ENCODE measurements around the gene SPRYD7.
"Not testable (repeated sequence)": the region's sequence is repeated elsewhere in the genome, so short reads cannot be mapped to it uniquely, and the experiment has no call there.

Gene SPRYD7

GRCh38 chr13:49932066-49932465 is 4.1 kb downstream of the SPRYD7 start:
- no peak for DNase-seq

GRCh38 chr13:49927755-49928154 is 8.4 kb downstream of the SPRYD7 start:
- no peak for DNase-seq

GRCh38 chr13:49925881-49926418 is 10.2 kb downstream of the SPRYD7 start:
- DNase-seq, result no peak

- no peak for DNase-seq
Measured at GRCh38 chr13:49922301-49922700, 13.8 kb downstream of the SPRYD7 start.

GRCh38 chr13:49920969-49921368 is 15.2 kb downstream of the SPRYD7 start:
- DNase-seq, result not testable (repeated sequence)

GRCh38 chr13:49918106-49918505 is 18.0 kb downstream of the SPRYD7 start:
- not testable (repeated sequence) for DNase-seq

- no peak for DNase-seq
Measured at GRCh38 chr13:49914947-49915346, 21.2 kb downstream of the SPRYD7 start.

- DNase-seq, result no peak
Measured at GRCh38 chr13:49908637-49909036, 27.5 kb downstream of the SPRYD7 start.

- no peak for DNase-seq
Measured at GRCh38 chr13:49904729-49905456, 31.2 kb downstream of the SPRYD7 start.

GRCh38 chr13:49898792-49899191 is 37.3 kb downstream of the SPRYD7 start:
- no peak for DNase-seq

GRCh38 chr13:49897713-49898112 is 38.4 kb downstream of the SPRYD7 start:
- no peak for DNase-seq

- DNase-seq, result no peak
Measured at GRCh38 chr13:49895826-49896225, 40.3 kb downstream of the SPRYD7 start.

- DNase-seq, result no peak
Measured at GRCh38 chr13:49893591-49893990, 42.5 kb downstream of the SPRYD7 start.

- no peak for DNase-seq
Measured at GRCh38 chr13:49890376-49890775, 45.8 kb downstream of the SPRYD7 start.

- DNase-seq, result no peak
Measured at GRCh38 chr13:49878682-49879081, 57.5 kb downstream of the SPRYD7 start.

GRCh38 chr13:49877629-49878218 is 58.4 kb downstream of the SPRYD7 start:
- DNase-seq, result no peak

GRCh38 chr13:49874430-49874829 is 61.7 kb downstream of the SPRYD7 start:
- DNase-seq, result no peak

GRCh38 chr13:49869519-49869918 is 66.6 kb downstream of the SPRYD7 start:
- no peak for DNase-seq

- no peak for DNase-seq
Measured at GRCh38 chr13:49867834-49868233, 68.3 kb downstream of the SPRYD7 start.

GRCh38 chr13:49865218-49865617 is 70.9 kb downstream of the SPRYD7 start:
- no peak for DNase-seq

- no peak for DNase-seq
Measured at GRCh38 chr13:49864509-49864908, 71.6 kb downstream of the SPRYD7 start.

Data from activated T-cell treated with anti-CD3 and anti-CD28 coated beads, Interleukin-2, amount 50 U/mL, for 48 hours (primary cell).